Activated CD8-positive, alpha-beta T cell treated with anti-CD3 and anti-CD28 coated beads for 36 hours (primary cell): ENCODE measurements around the gene AGBL4. TPM values are rescaled to one million over a fixed set of nuclear protein-coding genes. Genes with fewer than 3 reads are reported as not detected.

ENCODE experiments used
- ATAC-seq: fragments of 200-7000 bp; cut with Tn5 transposase; one replicate; pipeline ENCODE4 v1.10.0; 2021; ENCODE audit warnings: mild to moderate bottlenecking, moderate library complexity
- CTCF ChIA-PET: fragments of 350-600 bp; sonication (Branson Sonifier 250); formaldehyde crosslinking; loops from one replicate; lab custom pipeline; 2021; ENCODE audit warnings: antibody characterized with exemption; lab: Charles Lee
- POLR2A ChIA-PET: fragments of 350-600 bp; sonication (Branson Sonifier 250); formaldehyde crosslinking; loops from one replicate; lab custom pipeline; 2021; ENCODE audit warnings: antibody characterized with exemption; lab: Charles Lee
- DNase-seq: peaks from one replicate; pipeline ENCODE4 v3.0.0-alpha.2; 2020
- H3K27ac Mint-ChIP-seq: one replicate; pipeline ENCODE4 v1.8.0; 2021; ENCODE audit warnings: mild to moderate bottlenecking, mixed read lengths
- H3K27me3 Mint-ChIP-seq: one replicate; pipeline ENCODE4 v1.8.0; 2021; ENCODE audit warnings: mixed read lengths
- H3K36me3 Mint-ChIP-seq: one replicate; pipeline ENCODE4 v1.8.0; 2021; ENCODE audit warnings: low read depth, mixed read lengths
- H3K4me1 Mint-ChIP-seq: one replicate; pipeline ENCODE4 v1.8.0; 2021; ENCODE audit warnings: low read depth, mixed read lengths
- H3K4me3 Mint-ChIP-seq: one replicate; pipeline ENCODE4 v1.8.0; 2021; ENCODE audit warnings: mild to moderate bottlenecking, moderate library complexity, mixed read lengths
- H3K9me3 Mint-ChIP-seq: one replicate; pipeline ENCODE4 v1.8.0; 2021; ENCODE audit warnings: mixed read lengths
- intact Hi-C: fragments of 100-400 bp; cut with micrococcal nuclease; formaldehyde crosslinking; loops from one replicate; pipeline ENCODE4 v1.10.0; 2022
- total RNA-seq, 2 experiments: library from RNA; stranded (reverse); gene quantifications; one replicate each; pipeline ENCODE4 v1.2.3, GENCODE V29; 2021
- TF ChIP-seq, protein P1 (sequence below): fragments of 200-600 bp; IDR thresholded peaks from one replicate; pipeline ENCODE4 v1.8.0; 2022; ENCODE audit warnings: antibody characterized with exemption, mild to moderate bottlenecking

The AGBL4 gene
- total RNA-seq, 2 experiments from 2014 or later = 0.14 TPM; not detected in 1

DNA sequence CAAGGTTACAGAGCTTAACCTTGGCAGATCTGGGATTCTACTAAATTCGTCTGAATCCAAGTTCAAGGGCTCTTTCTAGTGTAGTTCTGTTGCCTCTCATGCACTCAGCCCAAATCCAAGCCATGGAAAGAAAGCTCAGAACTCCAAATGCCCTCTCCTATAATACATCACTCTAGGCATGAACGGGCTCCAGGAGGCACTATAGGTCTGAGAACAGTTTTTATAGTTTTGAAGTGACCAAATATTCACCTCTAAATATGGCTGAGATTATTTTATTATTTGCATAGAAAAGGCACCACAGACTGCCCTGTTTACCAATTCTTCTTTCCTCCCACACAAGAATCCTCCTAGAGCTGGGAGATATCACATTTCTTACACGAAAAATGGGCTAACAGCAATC lies 919.2 kb downstream of the AGBL4 start:
- Mint-ChIP-seq H3K4me3 (no peak overlapping the region), H3K4me1 (no peaks in the 10 kb centered on the region), H3K9me3 (no peaks in the 10 kb centered on the region), H3K27me3 (no peaks in the 10 kb centered on the region), H3K36me3 (no peaks in the 10 kb centered on the region), H3K27ac (no peak overlapping the region)
- ChIA-PET CTCF (no interaction called here), POLR2A (no interaction called here)
- TF ChIP-seq, protein P1, sequence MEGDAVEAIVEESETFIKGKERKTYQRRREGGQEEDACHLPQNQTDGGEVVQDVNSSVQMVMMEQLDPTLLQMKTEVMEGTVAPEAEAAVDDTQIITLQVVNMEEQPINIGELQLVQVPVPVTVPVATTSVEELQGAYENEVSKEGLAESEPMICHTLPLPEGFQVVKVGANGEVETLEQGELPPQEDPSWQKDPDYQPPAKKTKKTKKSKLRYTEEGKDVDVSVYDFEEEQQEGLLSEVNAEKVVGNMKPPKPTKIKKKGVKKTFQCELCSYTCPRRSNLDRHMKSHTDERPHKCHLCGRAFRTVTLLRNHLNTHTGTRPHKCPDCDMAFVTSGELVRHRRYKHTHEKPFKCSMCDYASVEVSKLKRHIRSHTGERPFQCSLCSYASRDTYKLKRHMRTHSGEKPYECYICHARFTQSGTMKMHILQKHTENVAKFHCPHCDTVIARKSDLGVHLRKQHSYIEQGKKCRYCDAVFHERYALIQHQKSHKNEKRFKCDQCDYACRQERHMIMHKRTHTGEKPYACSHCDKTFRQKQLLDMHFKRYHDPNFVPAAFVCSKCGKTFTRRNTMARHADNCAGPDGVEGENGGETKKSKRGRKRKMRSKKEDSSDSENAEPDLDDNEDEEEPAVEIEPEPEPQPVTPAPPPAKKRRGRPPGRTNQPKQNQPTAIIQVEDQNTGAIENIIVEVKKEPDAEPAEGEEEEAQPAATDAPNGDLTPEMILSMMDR = no peak
- intact Hi-C loops = no loop called here
- ATAC-seq (no peak), DNase-seq (no peak)

DNA sequence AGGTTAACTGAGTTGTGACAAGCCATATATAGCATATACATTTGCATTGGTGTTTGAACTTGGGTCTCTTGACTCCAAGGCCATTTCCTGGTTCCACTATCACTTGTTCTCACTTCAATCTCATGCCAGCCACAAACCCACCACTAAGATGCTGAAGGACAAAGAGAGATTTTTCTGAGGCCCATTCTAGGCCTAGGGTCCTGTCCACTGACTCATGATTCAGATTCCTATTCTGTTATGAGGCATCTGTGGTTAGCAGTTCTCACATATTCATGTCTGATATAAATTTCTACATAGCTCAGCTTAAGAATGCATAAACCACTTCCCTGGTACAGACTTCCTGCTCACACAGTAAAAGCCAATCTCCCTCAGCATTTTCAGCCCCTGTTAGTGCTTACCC lies 921.0 kb downstream of the AGBL4 start:
- TF ChIP-seq, protein P1 = no peak
- Mint-ChIP-seq H3K9me3 (no peaks in the 10 kb centered on the region), H3K27ac (no peak overlapping the region), H3K36me3 (no peaks in the 10 kb centered on the region), H3K4me1 (no peaks in the 10 kb centered on the region), H3K27me3 (no peaks in the 10 kb centered on the region), H3K4me3 (no peak overlapping the region)
- intact Hi-C loops = no loop called here
- ATAC-seq = peak; percentile 20
- no peak for DNase-seq
- ChIA-PET POLR2A (no interaction called here), CTCF (no interaction called here)

DNA sequence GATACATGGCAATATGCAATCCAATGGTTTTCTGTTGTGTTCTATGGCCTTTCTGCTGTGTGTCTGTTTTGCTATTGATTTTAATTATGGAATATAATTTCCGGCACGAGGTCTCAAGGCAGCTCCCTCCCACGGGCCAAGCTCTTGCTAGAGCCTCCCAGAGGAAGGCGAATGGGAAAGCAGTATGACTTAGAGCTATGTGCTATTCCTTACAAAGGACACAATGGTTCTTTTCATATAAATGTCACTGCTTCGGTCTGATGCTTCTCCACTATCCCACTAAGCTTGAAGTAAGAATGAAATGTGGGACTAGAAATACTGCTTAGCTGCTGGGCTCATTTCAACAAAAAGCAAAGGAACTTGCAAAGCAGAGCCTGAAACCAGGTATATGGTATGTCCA lies 924.9 kb downstream of the AGBL4 start:
- no peaks in the 10 kb centered on the region for H3K4me1 Mint-ChIP-seq
- TF ChIP-seq, protein P1 = no peak
- no peaks in the 10 kb centered on the region for H3K9me3 Mint-ChIP-seq
- ATAC-seq (no peak), DNase-seq (no peak)
- intact Hi-C loops = no loop called here
- H3K27ac Mint-ChIP-seq = no peak overlapping the region
- ChIA-PET POLR2A (no interaction called here), CTCF (no interaction called here)
- H3K27me3 Mint-ChIP-seq = no peaks in the 10 kb centered on the region
- H3K4me3 Mint-ChIP-seq = no peak overlapping the region
- no peaks in the 10 kb centered on the region for H3K36me3 Mint-ChIP-seq

DNA sequence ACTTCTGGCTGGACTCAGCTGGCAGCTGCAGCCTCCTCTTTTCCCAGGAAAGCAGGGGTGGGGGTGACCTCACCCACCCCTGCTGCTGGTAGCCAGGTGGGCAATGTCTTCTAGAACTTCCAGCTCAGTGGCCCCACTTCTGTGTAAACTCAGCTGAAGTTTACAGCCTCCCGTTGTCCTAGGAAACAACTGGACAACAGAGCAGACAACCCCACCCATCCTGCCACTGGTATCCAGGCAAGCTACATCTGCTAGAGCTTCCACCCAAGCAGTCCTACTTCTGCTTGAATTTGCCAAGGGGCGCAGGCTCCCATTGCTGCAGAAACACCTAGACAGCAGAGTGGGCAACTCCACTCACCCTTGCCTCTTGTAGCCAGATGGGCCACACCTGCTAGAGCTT lies 937.4 kb downstream of the AGBL4 start:
- Mint-ChIP-seq H3K4me1 (no peaks in the 10 kb centered on the region), H3K27me3 (no peaks in the 10 kb centered on the region), H3K9me3 (peaks cover 9% of the 10 kb centered on the region), H3K27ac (no peak overlapping the region), H3K36me3 (no peaks in the 10 kb centered on the region), H3K4me3 (no peak overlapping the region)
- intact Hi-C loops = no loop called here
- DNase-seq (no peak), ATAC-seq (no peak)
- ChIA-PET POLR2A (no interaction called here), CTCF (no interaction called here)
- TF ChIP-seq, protein P1 = no peak

DNA sequence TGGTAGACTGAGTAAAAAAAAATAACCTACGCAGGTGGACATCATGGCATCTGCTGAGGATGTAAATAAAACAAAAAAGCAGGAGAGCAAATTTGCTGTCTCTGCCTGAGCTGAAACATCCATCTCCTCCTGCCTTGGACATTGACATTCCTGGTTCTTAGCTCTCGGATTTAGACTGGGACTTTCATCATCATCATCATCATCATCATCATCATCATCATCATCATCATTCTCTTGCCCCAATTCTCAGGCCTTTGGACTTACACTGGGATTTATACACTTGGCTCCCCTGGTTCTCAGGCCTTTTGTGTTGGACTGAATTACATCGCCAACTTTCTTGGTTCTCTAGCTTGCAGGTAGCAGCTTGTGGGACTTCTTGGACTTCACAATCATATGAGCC lies 938.7 kb downstream of the AGBL4 start:
- H3K4me1 Mint-ChIP-seq = no peaks in the 10 kb centered on the region
- H3K4me3 Mint-ChIP-seq = no peak overlapping the region
- intact Hi-C loops = no loop called here
- peaks cover 9% of the 10 kb centered on the region for H3K9me3 Mint-ChIP-seq
- TF ChIP-seq, protein P1 = no peak
- POLR2A ChIA-PET = no interaction called here
- no peak overlapping the region for H3K27ac Mint-ChIP-seq
- no peaks in the 10 kb centered on the region for H3K36me3 Mint-ChIP-seq
- no peaks in the 10 kb centered on the region for H3K27me3 Mint-ChIP-seq
- DNase-seq = no peak
- CTCF ChIA-PET = no interaction called here
- no peak for ATAC-seq
